ENCODE results near the gene KRT7.
"Not testable (repeated sequence)": the region's sequence is repeated elsewhere in the genome, so short reads cannot be mapped to it uniquely, and the experiment has no call there.

Gene KRT7

DNA sequence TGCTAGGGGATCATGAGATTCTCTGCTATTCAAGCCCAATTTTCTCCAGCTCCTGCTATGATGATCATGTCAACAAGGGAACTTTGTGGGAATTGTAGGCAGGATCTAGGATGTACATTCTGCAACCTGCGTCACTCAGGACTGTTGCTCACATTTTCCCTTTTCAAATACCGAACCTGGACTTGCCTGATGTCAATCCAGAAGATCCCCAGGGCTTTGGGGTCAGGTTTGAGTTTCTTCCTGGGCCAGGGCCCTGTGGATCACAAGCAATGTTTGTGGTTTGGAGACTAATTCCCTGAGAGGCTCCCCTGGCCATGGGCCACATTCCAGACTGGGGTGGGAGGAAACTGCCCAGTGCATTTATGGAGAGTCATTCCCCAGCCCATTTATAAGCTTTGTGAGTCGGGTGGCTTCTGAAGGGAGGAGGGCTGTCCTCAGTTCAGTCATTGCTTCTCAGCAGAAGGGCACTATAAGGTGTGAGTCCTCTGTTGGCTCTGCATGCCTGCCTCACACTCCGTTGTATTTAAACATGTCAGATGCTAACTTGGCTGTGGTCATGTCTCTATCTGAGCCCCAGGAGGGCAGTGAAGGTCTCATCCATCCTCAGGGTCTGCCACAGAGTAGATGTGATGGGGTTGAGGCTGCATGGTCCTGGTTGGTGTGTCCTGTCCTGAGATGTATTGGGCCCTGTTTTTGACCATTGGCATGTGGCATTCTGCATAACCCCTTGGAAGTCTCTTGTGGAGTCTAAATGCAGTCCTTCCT lies 47.9 kb downstream of the KRT7 start:
- DNase-seq: no peak

GRCh38 chr12:52284562-52285171 lies 51.6 kb downstream of the KRT7 start:
- no peak for DNase-seq

DNA sequence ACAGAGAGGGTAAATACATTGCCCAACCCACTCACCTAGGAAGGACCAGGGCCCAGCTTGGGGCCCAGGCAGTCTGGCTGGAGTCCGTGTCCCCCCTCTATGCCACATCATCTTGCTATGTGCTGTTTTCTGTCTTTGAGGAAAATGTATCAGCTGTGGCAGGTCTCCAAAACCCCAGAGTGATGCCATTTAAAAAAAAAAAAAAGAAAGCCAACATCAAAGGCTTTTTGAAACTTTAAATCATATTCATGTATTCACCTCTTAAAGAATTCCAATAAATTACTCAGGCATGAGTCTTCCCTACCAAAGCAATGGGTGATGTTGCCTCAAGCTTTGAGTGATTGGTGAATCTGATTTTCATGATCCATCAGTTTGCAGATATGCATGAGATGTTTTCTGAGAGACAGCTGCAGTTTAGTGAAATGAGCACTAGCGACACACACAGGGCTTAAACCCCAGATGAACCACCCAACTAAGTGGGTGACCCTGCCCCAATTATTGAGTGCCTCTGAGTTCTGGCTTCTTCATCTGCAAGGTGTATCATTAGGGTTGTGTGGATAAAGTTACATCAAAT lies 52.2 kb downstream of the KRT7 start:
- DNase-seq: no peak

DNA sequence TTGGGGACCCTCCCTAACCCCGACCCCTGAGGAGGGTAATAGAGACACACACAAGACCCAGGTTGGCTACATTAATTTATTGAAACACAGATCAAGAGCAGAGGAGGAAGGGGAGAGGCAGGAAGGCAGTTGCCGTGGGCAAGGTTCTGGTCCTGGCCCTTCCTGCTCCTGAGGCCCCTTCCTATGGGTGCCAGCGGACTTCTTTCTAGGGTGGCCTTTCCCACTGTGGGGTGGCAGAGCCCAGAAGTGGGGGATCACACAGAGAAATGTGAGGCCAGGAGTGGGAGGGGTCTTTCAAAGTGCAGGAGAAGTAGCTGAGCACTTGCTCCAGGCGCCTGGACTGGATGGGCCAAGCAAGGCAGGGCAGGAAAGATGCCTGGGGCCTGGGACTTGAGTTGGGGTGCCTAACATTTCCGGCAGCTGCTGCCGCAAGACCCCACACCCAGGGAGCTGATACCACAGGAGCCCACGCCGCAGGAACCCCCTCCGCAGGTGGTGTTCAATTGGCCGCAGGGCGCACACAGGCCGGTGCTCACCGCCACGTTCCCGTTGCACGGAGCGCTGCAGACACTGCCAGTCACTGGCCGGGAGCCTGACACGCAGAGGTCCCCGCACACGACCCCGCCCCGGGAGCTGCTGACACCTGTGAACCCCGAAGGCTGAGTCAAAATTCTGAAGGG lies 52.9 kb downstream of the KRT7 start:
- no peak for DNase-seq

DNA sequence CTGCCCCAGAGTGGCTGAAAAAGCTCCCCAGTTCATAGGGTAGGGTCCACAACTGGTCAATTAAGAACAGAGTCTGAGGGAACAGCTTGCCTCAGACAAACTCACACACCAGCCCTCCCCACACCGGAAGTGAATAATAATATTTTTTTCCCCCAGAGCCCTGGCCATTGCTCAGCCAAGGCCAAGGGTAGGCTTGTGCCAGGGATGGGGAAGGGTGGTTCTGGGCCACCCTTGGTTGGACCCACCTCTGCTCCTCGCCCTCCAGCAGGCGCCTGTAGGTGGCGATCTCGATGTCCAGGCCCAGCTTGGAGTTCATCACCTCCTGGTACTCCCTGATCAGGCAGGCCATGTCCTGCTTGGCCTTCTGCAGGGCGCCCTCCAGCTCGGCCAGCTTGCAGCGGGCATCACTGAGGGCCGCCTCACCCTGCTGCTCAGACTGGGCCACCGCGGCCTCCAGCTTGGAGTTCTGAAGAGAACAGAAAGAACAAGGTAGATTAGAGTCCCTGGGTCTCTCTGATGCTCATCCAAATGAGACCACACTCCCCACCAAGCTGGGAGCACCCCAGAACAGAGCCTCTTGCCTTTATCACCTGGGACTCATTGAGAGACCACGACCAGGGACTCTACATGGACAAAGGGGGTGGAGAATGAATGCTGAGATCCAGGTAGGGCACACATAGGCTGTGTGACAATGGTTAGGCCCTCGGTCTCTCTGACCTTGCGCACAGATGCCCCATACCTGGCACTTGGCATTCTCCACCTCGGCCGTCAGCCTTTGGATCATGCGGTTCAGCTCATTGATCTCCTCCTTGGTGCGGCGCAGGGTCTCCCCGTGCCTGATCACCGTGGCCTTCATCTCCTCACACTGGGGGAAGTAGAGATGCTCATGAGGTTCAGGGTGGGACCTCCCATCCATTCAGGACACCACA lies 54.1 kb downstream of the KRT7 start:
- DNase-seq: not testable (repeated sequence)

GRCh38 chr12:52287816-52288805 lies 55.1 kb downstream of the KRT7 start:
- DNase-seq: not testable (repeated sequence)

DNA sequence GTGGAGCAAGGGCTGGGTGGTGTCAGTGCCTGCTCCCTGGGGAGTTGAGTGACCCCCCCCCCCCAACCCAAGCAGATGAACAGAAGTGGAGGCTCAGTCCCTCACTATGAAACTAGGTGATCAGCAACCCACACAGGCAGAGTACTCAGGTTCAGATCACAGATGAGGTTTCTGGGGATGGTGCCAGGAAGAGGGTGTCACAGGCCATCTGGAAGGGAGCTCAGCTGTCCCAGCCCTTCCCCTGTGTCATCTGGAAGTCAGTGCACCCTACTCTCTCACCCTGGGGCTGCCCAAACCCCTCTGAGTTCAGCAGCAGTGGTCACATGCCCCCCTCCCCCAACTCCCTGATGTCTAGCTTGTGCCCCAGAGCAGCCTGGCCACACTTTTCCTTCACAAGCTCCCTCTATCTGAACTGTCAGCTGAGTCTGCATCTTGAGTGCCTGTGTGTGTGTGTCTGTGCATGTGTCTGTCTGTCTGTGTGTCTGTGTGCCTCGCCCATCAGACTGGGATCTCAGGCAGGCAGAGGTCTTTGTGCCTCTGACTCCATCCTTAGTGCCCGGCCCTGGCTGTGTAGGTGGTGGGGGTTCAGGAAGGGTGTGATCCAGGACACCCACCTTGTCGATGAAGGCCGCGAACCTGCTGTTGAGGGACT lies 57.6 kb downstream of the KRT7 start:
- DNase-seq: not testable (repeated sequence)

DNA sequence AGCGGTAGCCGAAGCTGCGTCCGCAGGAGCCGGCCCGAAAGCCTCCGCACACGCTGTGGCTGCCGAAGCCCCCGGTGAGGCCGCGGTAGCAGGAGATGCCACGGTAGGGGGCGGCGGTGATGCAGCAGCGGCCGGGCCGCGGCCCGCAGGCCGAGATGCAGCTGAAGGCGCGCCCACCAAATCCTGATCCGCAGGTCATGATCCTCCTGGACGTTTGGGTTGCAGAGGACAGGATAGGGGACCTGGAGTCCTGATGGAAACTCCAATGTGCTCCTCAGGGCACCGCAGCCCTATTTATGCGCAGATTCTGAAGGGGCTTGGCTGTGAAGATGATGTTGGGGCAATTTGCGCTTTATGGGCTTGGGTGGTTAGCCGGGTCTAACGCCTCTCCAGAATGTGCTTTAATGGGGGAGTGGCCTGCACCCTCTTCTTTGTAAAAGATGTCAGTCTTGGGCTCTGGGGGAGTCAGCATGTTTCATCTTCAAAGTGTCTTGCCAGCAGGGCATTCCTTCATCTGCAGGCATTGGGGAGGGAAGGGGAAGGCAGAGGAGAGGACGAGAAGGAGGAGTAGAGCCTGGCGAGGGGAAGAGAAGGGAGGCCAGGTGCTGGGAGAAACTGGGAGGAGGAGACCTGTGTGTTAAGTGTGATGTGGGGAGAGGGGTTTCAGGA lies 58.4 kb downstream of the KRT7 start, which contains the start of gene KRT81:
Gene KRT81, minus strand, starts transcription at position 268 of the 669 bp plus-strand sequence. Its CDS starts 69 bp downstream, at position 199.
- DNase-seq: no peak

- DNase-seq: no peak
Measured at GRCh38 chr12:52293926-52294325, 60.9 kb downstream of the KRT7 start.

- no peak for DNase-seq
Measured at GRCh38 chr12:52294803-52295202, 61.8 kb downstream of the KRT7 start.

DNA sequence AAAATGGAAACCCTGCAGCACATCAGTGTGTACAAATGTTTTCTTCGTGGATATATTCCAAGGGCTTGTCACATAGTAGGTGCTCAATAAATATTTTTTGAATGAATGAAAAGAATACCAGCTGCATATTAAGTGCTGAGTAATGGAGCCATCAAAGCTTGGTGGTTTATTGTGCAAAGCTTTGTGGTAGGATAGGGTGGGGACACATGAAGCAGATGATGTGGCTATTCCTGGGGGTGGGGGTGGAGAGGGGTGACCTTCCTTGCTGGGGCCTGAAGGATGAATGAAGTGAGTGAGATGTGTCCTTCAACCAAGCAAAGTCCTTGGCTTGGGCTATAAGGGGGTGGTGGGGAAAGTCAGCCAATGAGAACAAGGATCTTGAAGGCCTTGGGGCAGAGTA lies 62.6 kb downstream of the KRT7 start:
- DNase-seq: no peak

GRCh38 chr12:52296572-52297215 lies 63.7 kb downstream of the KRT7 start:
- DNase-seq: no peak
